Motor neuron (in vitro differentiated cells): ENCODE results near the gene HBP1. TPM values are rescaled to one million over a fixed set of nuclear protein-coding genes. Genes with fewer than 3 reads are reported as not detected.
"Not testable (repeated sequence)": the region's sequence is repeated elsewhere in the genome, so short reads cannot be mapped to it uniquely, and the experiment has no call there.

Experiments used
- ATAC-seq, 8 experiments: fragments of 200-7000 bp; cut with Tn5 transposase; replicated peaks in 6 of 8; 2 replicates each; pipeline ENCODE4 v1.8.0; 2021; ENCODE audit warnings: mild to moderate bottlenecking in 8 of 8, moderate library complexity in 8 of 8
- H3K27ac ChIP-seq, 2 donors: fragments of 250-450 bp; sonication (Bioruptor Pico); 2 replicates each; pipeline ENCODE4 v1.9.0; 2021; ENCODE audit warnings: antibody characterized with exemption in 2 of 2, mild to moderate bottlenecking in 2 of 2, moderate library complexity in 1 of 2
- H3K4me1 ChIP-seq, 2 donors: fragments of 250-450 bp; sonication (Bioruptor Pico); replicated peaks in 1 of 2; 2 replicates each; pipeline ENCODE4 v1.6.1; 2021; ENCODE audit warnings: antibody characterized with exemption in 2 of 2, mild to moderate bottlenecking in 2 of 2, moderate library complexity in 1 of 2
- H3K4me3 ChIP-seq, 5 donors: fragments of 250-450 bp; sonication (Bioruptor Pico); 2 replicates each; pipeline ENCODE4 v1.9.0; 2021; ENCODE audit warnings: antibody characterized with exemption in 5 of 5, mild to moderate bottlenecking in 5 of 5, moderate library complexity in 4 of 5
- WGBS, 10 experiments: fragments of 450-650 bp; shearing (Covaris generic); methylation state at CpG; one replicate each; pipeline ENCODE4 v1.0.0; 2022; 5-methylcytosine and 5-hydroxymethylcytosine counted together
- in situ Hi-C, 9 experiments: fragments of 400-800 bp; cut with MboI; loops; one replicate each; pipeline ENCODE4 v1.15.0; 2021; ENCODE audit warnings: low sequenced_read_pairs in 9 of 9, low pct_unique_long_range_greater_than_20kb in 2 of 9; ENCODE audit not compliant: unreplicated experiment in 9 of 9
- total RNA-seq, 8 experiments: library from RNA; unstranded; fragments of 300-600 nt; gene quantifications; 2 replicates each; pipeline versions ENCODE4 v1.2.3 to v1.2.4, GENCODE V29; 2022

HBP1 gene
- total RNA-seq, 8 experiments from 2014 or later, result 30.4 to 101 (median 61.2) TPM

- 54 to 100% (median 90%) methylated on average over 1 to 3 of the region's 3 CpGs; no CpG with 5 or more reads in 3 of the 10 experiments for WGBS, 10 experiments
- ATAC-seq, H3K27ac ChIP-seq, H3K4me1 ChIP-seq, in situ Hi-C loops, H3K4me3 ChIP-seq: not testable (repeated sequence)
These were observed 78.0 kb downstream of the HBP1 start for GRCh38 chr7:107246836-107247235.

GRCh38 chr7:107248551-107249316, 79.9 kb downstream of the HBP1 start:
- no peak overlapping the region for H3K27ac ChIP-seq
- in situ Hi-C loops, result no loop called here
- WGBS, 10 experiments, result 62 to 100% (median 95%) methylated on average over 1 to 5 of the region's 5 CpGs
- ATAC-seq, result no peak
- no peak overlapping the region for H3K4me3 ChIP-seq
- H3K4me1 ChIP-seq, result no peaks in the 10 kb centered on the region

GRCh38 chr7:107251963-107252362, 83.2 kb downstream of the HBP1 start:
- in situ Hi-C loops, result no loop called here
- no peaks in the 10 kb centered on the region for H3K4me1 ChIP-seq
- no peak for ATAC-seq
- no peak overlapping the region for H3K27ac ChIP-seq
- 83 to 97% (median 91%) methylated on average over 1 to 3 of the region's 3 CpGs; no CpG with 5 or more reads in 1 of the 10 experiments for WGBS, 10 experiments
- H3K4me3 ChIP-seq, result no peak overlapping the region

Other genes with a start within 250 kb of the HBP1 start
- 10 to 100 TPM; 17.7 to 43.8 (median 33.6) TPM for gene PRKAR2B, start 124.3 kb upstream of the HBP1 start, total RNA-seq